Neural cell (in vitro differentiated cells): ENCODE data around the gene SCARB2.

ENCODE experiments used
- EP300 ChIP-seq: fragments of 450-650 bp; conservative IDR thresholded peaks from 2 replicates; pipeline ENCODE4 v1.6.1; 2014; ENCODE audit warnings: antibody characterized with exemption, mild to moderate bottlenecking, moderate library complexity; ENCODE audit not compliant: poor library complexity, severe bottlenecking
- EZH2 ChIP-seq: fragments of 200-600, 300-800 bp; shearing (Covaris generic), sonication (generic); IDR thresholded peaks from 2 replicates; pipeline ENCODE4 v1.6.1; 2014; ENCODE audit warnings: antibody characterized with exemption, low read length, borderline replicate concordance, mild to moderate bottlenecking; ENCODE audit not compliant: insufficient read depth, poor library complexity, severe bottlenecking
- MXI1 ChIP-seq: fragments of 450-650 bp; conservative IDR thresholded peaks from 2 replicates; pipeline ENCODE4 v1.6.1; 2014; ENCODE audit warnings: antibody characterized with exemption, mild to moderate bottlenecking; ENCODE audit not compliant: poor library complexity, severe bottlenecking
- SMC3 ChIP-seq: fragments of 450-650 bp; conservative IDR thresholded peaks from 2 replicates; pipeline ENCODE4 v1.6.1; 2014; ENCODE audit warnings: antibody characterized with exemption, mild to moderate bottlenecking, moderate library complexity; ENCODE audit not compliant: poor library complexity
- TF ChIP-seq, protein P1 (sequence below): fragments of 450-650 bp; IDR thresholded peaks from 2 replicates; pipeline ENCODE4 v1.5.1; 2014; ENCODE audit warnings: antibody characterized with exemption, mild to moderate bottlenecking, moderate library complexity; ENCODE audit not compliant: poor library complexity, severe bottlenecking
- TF ChIP-seq, protein P2 (sequence below): IDR thresholded peaks from 2 replicates; pipeline ENCODE4 v1.6.1; 2012; ENCODE audit warnings: borderline replicate concordance

- TF ChIP-seq, protein P1, sequence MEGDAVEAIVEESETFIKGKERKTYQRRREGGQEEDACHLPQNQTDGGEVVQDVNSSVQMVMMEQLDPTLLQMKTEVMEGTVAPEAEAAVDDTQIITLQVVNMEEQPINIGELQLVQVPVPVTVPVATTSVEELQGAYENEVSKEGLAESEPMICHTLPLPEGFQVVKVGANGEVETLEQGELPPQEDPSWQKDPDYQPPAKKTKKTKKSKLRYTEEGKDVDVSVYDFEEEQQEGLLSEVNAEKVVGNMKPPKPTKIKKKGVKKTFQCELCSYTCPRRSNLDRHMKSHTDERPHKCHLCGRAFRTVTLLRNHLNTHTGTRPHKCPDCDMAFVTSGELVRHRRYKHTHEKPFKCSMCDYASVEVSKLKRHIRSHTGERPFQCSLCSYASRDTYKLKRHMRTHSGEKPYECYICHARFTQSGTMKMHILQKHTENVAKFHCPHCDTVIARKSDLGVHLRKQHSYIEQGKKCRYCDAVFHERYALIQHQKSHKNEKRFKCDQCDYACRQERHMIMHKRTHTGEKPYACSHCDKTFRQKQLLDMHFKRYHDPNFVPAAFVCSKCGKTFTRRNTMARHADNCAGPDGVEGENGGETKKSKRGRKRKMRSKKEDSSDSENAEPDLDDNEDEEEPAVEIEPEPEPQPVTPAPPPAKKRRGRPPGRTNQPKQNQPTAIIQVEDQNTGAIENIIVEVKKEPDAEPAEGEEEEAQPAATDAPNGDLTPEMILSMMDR = no peak
- TF ChIP-seq, protein P2, sequence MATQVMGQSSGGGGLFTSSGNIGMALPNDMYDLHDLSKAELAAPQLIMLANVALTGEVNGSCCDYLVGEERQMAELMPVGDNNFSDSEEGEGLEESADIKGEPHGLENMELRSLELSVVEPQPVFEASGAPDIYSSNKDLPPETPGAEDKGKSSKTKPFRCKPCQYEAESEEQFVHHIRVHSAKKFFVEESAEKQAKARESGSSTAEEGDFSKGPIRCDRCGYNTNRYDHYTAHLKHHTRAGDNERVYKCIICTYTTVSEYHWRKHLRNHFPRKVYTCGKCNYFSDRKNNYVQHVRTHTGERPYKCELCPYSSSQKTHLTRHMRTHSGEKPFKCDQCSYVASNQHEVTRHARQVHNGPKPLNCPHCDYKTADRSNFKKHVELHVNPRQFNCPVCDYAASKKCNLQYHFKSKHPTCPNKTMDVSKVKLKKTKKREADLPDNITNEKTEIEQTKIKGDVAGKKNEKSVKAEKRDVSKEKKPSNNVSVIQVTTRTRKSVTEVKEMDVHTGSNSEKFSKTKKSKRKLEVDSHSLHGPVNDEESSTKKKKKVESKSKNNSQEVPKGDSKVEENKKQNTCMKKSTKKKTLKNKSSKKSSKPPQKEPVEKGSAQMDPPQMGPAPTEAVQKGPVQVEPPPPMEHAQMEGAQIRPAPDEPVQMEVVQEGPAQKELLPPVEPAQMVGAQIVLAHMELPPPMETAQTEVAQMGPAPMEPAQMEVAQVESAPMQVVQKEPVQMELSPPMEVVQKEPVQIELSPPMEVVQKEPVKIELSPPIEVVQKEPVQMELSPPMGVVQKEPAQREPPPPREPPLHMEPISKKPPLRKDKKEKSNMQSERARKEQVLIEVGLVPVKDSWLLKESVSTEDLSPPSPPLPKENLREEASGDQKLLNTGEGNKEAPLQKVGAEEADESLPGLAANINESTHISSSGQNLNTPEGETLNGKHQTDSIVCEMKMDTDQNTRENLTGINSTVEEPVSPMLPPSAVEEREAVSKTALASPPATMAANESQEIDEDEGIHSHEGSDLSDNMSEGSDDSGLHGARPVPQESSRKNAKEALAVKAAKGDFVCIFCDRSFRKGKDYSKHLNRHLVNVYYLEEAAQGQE = no peak
- no peak for TF ChIP-seq EZH2
- TF ChIP-seq EP300 = no peak
- TF ChIP-seq MXI1 = no peak
- TF ChIP-seq SMC3 = no peak
Measured at GRCh38 chr4:76177709-76178108, 35.9 kb downstream of the SCARB2 start.
